HL-60/S4 treated with retinoic acid at 250 ng/mL for 4 days and 3 days (cell line): Measurements from ENCODE around the gene RAB5A.
"Not testable (repeated sequence)": the region's sequence is repeated elsewhere in the genome, so short reads cannot be mapped to it uniquely, and the experiment has no call there.

Experiments used
- in situ Hi-C: fragments of 300-500 bp; cut with MboI; formaldehyde crosslinking; loops from 2 replicates; pipeline ENCODE4 v1.7.0; 2022; ENCODE audit warnings: low sequenced_read_pairs

RAB5A gene, protein sequence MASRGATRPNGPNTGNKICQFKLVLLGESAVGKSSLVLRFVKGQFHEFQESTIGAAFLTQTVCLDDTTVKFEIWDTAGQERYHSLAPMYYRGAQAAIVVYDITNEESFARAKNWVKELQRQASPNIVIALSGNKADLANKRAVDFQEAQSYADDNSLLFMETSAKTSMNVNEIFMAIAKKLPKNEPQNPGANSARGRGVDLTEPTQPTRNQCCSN

DNA sequence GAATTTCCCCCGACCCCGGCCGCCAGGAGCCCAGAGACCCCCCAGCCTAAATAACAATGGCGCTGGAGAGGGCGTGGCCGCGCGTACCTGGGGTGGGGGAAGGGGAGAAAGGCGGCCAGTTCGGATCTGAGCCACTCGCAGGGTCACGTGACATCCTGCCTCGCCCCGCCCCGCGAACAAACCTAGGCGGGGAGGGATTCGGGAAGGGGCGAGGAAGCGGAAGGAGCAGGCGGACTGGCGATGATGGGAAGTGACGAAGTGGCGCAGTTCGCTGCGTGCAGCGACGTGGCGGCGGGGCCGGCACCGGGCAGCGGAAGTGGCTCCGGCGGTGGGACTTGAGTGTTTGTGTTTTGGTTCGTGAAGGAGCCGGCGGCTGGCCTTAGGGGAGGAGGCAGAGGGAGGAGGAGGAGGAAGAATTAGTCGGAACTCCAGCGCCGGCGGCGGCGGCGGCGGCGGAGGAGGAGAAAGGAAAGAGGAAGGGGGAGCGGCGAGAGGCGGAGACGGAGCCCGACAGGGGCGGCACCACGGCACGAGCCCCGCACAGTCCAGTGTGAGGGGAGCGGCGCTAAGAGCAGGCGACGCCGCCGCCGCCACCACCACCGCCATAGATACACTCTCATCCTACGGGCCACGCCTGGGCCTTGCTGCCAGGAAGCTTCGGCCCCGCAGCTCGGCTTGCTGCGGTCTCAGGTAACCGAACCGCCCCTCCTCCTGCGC is at the start of gene RAB5A:
TSS of gene RAB5A (plus strand) at position 266 of the 717 bp plus-strand sequence. CDS start 3,802 bp downstream, outside the sequence.
- in situ Hi-C loops: no loop called here

DNA sequence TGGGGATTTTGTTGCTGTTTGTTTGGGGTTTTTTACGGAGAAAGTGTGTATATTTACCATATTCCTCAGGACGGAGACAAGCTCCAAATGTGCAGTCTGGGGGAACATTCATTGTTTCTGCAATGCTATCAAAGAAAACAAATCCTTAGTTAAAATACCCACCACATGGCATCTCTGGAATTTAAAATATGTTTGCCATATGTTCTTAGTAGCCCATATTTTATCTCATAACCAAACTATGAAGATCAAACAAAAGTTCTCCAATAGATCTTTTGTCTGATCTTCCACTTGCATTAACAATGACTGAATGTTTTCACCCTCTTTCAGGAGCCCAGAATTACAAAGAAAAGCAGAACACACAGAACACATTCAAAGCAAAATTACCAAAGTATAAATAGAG is 48.2 kb upstream of the RAB5A start:
- in situ Hi-C loops: no loop called here

DNA sequence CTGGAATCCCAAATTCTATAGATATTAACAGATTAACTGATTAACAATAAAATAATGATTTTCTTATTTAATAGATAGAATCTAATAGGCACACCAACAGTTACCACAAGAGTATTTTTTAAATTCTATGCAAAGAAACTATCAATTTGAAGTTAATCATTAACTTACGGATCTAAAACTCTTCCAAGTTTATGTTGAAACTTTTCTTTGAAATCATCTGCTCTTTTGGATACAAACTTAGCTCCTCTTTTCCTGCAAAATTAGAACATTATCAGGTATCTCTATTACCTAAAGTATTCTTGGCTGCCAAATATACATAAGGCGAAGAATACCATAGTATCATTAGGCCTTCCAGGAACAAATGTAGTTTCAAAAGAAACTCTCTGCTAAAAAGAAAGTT is 47.6 kb upstream of the RAB5A start:
- in situ Hi-C loops: no loop called here

- in situ Hi-C loops: not testable (repeated sequence)
Measured at GRCh38 chr3:19899833-19900232, 47.1 kb upstream of the RAB5A start.

GRCh38 chr3:19901337-19901736 is 45.6 kb upstream of the RAB5A start:
- in situ Hi-C loops: no loop called here

DNA sequence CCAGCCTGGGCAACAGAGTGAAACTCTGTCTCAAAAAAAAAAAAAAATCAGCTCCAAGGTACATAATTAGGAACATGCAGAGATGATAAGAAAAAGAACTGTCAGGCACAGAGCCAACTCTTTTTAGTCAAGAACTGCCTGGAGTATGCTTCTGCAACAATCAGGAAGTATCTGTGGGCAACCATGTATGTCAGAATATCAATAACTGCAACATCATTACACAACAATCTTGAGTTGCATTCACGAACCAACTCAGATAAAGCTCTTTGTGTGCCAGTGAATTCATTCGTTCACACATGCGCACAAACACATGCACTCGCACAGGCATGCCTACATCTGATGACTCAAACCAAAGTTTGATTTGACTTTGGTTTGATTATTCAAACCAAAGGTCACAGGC is 45.0 kb upstream of the RAB5A start:
- in situ Hi-C loops: no loop called here

DNA sequence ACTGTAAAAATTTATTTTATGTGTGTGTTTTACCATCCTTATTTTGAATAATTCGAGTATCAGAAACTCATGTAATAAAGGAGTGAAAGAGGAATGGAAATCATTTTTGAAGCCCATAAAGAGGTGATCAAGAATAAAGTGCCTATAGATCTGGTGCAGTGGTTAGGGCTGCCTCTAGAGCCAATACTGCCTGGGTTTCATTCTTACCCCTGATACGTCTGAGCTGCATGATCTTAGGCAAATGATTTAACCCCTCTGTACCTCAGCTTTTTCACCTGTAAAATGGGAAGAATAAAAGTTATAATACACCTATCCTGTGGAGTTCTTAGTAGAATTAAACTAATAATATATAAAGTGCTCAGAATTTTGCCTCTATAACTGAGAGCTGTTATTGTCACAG is 43.2 kb upstream of the RAB5A start:
- in situ Hi-C loops: no loop called here

DNA sequence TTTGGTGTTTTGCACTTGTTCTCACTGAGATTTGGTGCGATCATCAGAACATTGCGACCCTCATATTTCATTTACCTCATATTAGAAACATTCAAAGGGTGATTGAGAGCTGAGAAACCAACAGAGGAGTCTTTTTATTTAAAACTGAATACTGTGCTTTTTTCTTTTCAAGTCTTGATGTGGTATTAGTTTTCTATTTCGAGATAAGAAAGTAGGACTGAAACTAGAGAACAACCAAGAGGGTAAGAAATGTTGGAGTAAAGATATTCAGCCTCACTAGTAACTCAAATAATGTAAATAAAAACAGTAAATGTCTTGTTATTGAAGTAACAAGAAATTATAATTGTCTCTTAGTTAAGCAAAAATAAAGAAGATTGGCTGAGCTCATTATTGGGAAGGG is 39.4 kb upstream of the RAB5A start:
- in situ Hi-C loops: no loop called here

DNA sequence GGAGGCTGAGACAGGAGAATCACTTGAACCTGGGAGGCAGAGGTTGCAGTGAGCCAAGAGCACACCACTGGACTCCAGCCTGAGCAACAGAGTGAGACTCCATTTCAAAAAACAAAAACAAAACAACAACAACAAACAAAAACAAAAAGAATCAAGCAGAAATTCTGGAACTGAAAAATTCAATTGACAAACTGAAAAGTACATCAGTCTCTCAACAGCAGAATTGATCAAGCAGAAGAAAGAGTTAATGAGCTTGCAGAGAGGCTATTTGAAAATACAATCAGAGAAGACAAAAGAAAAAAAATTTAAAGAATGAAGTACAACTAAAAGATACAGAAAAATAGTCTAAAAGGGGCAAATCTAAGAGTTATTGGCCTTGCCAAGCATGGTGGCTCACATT is 35.4 kb upstream of the RAB5A start:
- in situ Hi-C loops: no loop called here

GRCh38 chr3:19917167-19917566 is 29.7 kb upstream of the RAB5A start:
- in situ Hi-C loops: no loop called here

GRCh38 chr3:19920401-19921080 is 26.4 kb upstream of the RAB5A start:
- in situ Hi-C loops: no loop called here

DNA sequence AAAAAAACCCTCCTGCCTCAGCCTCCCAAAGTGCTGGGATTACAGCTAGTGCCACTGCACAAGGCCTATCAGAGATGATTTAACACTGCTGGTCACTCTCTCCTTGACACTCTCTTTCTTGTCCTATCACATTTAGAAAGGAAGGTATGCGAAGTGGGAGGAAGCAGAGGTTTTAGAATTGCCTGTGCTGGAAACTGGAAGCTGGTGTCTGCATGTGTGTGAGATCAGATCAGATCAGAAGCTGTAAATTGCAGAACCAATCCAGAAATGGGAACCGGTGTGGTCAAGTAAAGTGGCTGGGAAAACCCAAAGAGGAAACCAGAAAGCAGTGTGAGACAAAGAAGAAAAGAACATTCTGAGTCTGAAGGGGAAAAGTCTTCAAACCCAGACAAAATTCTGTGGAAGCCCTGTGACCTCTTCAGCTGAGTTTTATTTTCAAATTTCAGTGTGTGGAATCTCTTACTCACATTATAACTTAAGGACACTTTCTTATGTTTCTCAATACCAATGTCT is 15.7 kb upstream of the RAB5A start:
- in situ Hi-C loops: no loop called here

DNA sequence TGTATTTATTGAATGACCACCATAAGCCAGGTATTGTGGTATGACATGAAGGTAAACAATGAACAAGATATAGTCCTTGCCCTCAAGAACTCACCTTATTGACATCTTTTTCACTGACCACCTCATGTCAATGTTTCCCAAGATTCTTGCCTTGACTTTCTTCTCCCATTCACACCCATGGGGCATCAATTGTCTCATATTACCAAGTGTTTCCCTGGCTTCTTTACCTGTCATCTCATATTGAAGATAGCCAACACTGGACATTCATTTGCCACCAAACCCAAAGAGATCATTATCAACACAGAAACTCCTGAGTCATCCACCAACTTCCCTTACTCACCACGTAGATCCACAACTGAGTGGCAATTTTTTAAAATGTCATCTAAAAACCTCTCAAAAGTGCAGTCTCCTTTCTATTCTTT is 15.1 kb upstream of the RAB5A start:
- in situ Hi-C loops: no loop called here

DNA sequence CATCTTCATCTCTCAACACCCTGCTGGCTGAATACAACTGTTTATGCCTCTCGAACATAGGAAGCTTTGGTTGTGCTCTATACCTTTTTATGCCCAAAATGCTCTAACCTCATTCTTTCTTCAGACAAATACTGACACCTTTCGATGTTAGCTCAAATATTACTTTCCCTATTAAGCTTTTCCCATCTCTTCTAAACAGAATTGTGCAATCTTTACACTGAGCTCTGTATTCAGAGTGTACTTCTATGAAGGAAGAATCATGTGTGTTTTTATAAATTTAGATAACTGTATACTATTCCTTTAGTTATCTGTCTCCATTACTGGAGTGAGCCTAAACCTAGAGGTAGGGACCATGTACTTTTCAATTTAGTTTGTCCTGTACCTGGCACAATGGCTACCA is 14.5 kb upstream of the RAB5A start:
- in situ Hi-C loops: no loop called here

DNA sequence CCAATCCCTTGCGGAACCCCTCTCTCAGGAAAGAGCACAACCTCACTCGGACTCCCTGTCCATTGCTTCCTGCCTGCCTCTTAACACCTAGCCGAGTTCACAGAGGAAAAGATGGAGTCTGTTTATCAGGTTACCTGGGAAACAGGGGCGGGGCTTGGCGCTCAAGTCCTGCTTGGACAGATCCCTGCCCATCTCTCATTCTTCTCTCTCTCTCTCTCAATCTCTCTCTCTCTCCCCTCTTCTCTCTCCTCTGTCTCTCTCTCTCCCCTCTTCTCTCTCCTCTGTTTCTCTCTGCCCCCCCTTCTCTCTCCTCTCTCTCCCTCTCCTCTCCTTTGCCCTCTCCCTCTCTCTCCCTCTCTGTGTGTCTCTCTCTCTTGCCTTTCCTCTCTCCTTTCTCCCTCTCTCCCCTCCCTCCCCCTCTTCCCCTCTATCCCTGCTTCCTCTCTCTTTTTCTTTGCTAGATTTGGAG is 12.8 kb upstream of the RAB5A start, which contains the start of gene EFHB:
TSS of gene EFHB (minus strand) at position 120 of the 469 bp plus-strand sequence. CDS start 199 bp downstream, outside the sequence.
- in situ Hi-C loops: no loop called here

- in situ Hi-C loops: no loop called here
Measured at GRCh38 chr3:19937459-19938294, 9.2 kb upstream of the RAB5A start.

GRCh38 chr3:19938295-19938627 is 8.6 kb upstream of the RAB5A start:
- in situ Hi-C loops: no loop called here

DNA sequence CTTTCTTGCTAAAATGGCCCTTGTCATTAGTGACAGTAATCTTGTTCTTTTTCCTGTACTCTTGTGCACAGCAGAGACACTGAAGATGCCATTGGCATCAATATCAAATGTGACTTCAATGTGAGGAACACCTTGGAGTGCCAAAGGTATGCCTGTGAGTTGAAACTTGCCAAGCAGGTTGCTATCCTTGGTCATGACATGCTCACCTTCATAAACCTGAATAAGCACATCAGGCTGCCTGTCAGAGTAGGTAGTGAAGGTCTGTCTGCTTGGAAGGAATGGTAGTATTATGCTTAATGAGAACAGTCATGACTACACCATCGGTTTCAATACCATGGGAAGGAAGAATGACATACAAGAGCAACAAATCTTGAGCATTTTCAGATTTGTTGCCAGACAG is 6.3 kb upstream of the RAB5A start:
- in situ Hi-C loops: no loop called here

- in situ Hi-C loops: no loop called here
Measured at GRCh38 chr3:19945534-19945933, 1.4 kb upstream of the RAB5A start.

- in situ Hi-C loops: no loop called here
Measured at GRCh38 chr3:19945969-19946831, 697 bp upstream of the RAB5A start.
